Measurements from ENCODE around the gene DMRTC2.

The DMRTC2 gene

GRCh38 chr19:41859213-41859617 is 14.4 kb downstream of the DMRTC2 start:
- ATAC-seq (ENCODE audit: low read depth) (no peak), DNase-seq (ENCODE audit: low spot score in 2 of 2) (no peak)
- Mint-ChIP-seq H3K9me3 (no peaks in the 10 kb centered on the region), H3K27me3 (peaks cover 3% of the 10 kb centered on the region), H3K4me1 (peaks cover 24% of the 10 kb centered on the region), H3K36me3 (peaks cover 13% of the 10 kb centered on the region), H3K27ac (peak overlapping the region; percentile 85), H3K4me3 (peak overlapping the region; percentile 88)

- Mint-ChIP-seq H3K9me3 (no peaks in the 10 kb centered on the region), H3K27me3 (no peaks in the 10 kb centered on the region), H3K27ac (peak within 1 kb of the TSS; percentile 85), H3K36me3 (peaks cover 13% of the 10 kb centered on the region), H3K4me3 (peak within 1 kb of the TSS; percentile 88), H3K4me1 (peaks cover 25% of the 10 kb centered on the region)
- DNase-seq (ENCODE audit: low spot score in 2 of 2) (peak; percentile 98), ATAC-seq (ENCODE audit: low read depth) (peak; percentile 82)
Measured at GRCh38 chr19:41859618-41860418, 15.0 kb downstream of the DMRTC2 start, which contains the start of gene RPS19. Gene RPS19 (plus strand): TSS chr19:41860255. CDS start chr19:41860775, 520 bp downstream.

GRCh38 chr19:41860419-41861115 is 15.7 kb downstream of the DMRTC2 start:
- DNase-seq (ENCODE audit: low spot score in 2 of 2) (no peak), ATAC-seq (ENCODE audit: low read depth) (no peak)
- H3K4me1 Mint-ChIP-seq = peaks cover 25% of the 10 kb centered on the region
- H3K36me3 Mint-ChIP-seq = peaks cover 13% of the 10 kb centered on the region
- H3K9me3 Mint-ChIP-seq = no peaks in the 10 kb centered on the region
- H3K27ac Mint-ChIP-seq = peak overlapping the region; percentile 85
- H3K4me3 Mint-ChIP-seq = peak overlapping the region; percentile 88
- H3K27me3 Mint-ChIP-seq = no peaks in the 10 kb centered on the region

- Mint-ChIP-seq H3K9me3 (no peaks in the 10 kb centered on the region), H3K4me1 (peaks cover 27% of the 10 kb centered on the region), H3K4me3 (peak overlapping the region; percentile 88), H3K27me3 (no peaks in the 10 kb centered on the region), H3K36me3 (peaks cover 13% of the 10 kb centered on the region), H3K27ac (peak overlapping the region; percentile 85)
- no peak for ATAC-seq (ENCODE audit: low read depth)
- no peak for DNase-seq (ENCODE audit: low spot score in 2 of 2)
Measured at GRCh38 chr19:41861116-41861768, 16.4 kb downstream of the DMRTC2 start.

GRCh38 chr19:41861846-41862245 is 17.0 kb downstream of the DMRTC2 start:
- H3K27ac Mint-ChIP-seq = peak overlapping the region; percentile 85
- peaks cover 13% of the 10 kb centered on the region for H3K36me3 Mint-ChIP-seq
- H3K27me3 Mint-ChIP-seq = no peaks in the 10 kb centered on the region
- no peaks in the 10 kb centered on the region for H3K9me3 Mint-ChIP-seq
- ATAC-seq (ENCODE audit: low read depth) (no peak), DNase-seq (ENCODE audit: low spot score in 2 of 2) (no peak)
- peaks cover 30% of the 10 kb centered on the region for H3K4me1 Mint-ChIP-seq
- H3K4me3 Mint-ChIP-seq = peak overlapping the region; percentile 88

GRCh38 chr19:41862445-41862986 is 17.7 kb downstream of the DMRTC2 start:
- H3K4me1 Mint-ChIP-seq = peaks cover 30% of the 10 kb centered on the region

GRCh38 chr19:41863209-41863931 is 18.5 kb downstream of the DMRTC2 start:
- DNase-seq (ENCODE audit: low spot score in 2 of 2) (no peak), ATAC-seq (ENCODE audit: low read depth) (no peak)
- Mint-ChIP-seq H3K27ac (peak overlapping the region; percentile 84), H3K27me3 (no peaks in the 10 kb centered on the region), H3K36me3 (peaks cover 17% of the 10 kb centered on the region), H3K4me1 (peaks cover 37% of the 10 kb centered on the region), H3K9me3 (no peaks in the 10 kb centered on the region), H3K4me3 (peak overlapping the region; percentile 22)

More at GRCh38 chr19:41862445-41862986, 17.7 kb downstream of the DMRTC2 start:
- no peak for ATAC-seq (ENCODE audit: low read depth)
- H3K4me3 Mint-ChIP-seq = peak overlapping the region; percentile 37
- peak overlapping the region; percentile 56 for H3K27ac Mint-ChIP-seq
- H3K36me3 Mint-ChIP-seq = peaks cover 13% of the 10 kb centered on the region
- no peak for DNase-seq (ENCODE audit: low spot score in 2 of 2)
- H3K9me3 Mint-ChIP-seq = no peaks in the 10 kb centered on the region
- H3K27me3 Mint-ChIP-seq = no peaks in the 10 kb centered on the region

- Mint-ChIP-seq H3K4me1 (peaks cover 41% of the 10 kb centered on the region), H3K9me3 (no peaks in the 10 kb centered on the region), H3K27ac (peak overlapping the region; percentile 84), H3K36me3 (peaks cover 17% of the 10 kb centered on the region), H3K4me3 (no peak overlapping the region), H3K27me3 (no peaks in the 10 kb centered on the region)
- DNase-seq (ENCODE audit: low spot score in 2 of 2) (no peak), ATAC-seq (ENCODE audit: low read depth) (no peak)
Measured at GRCh38 chr19:41864374-41864773, 19.5 kb downstream of the DMRTC2 start.

- DNase-seq (ENCODE audit: low spot score in 2 of 2) (no peak), ATAC-seq (ENCODE audit: low read depth) (peak; percentile 34)
- H3K36me3 Mint-ChIP-seq = peaks cover 24% of the 10 kb centered on the region
- peaks cover 47% of the 10 kb centered on the region for H3K4me1 Mint-ChIP-seq
- no peaks in the 10 kb centered on the region for H3K27me3 Mint-ChIP-seq
- H3K27ac Mint-ChIP-seq = peak overlapping the region; percentile 78
- H3K4me3 Mint-ChIP-seq = no peak overlapping the region
- H3K9me3 Mint-ChIP-seq = no peaks in the 10 kb centered on the region
Measured at GRCh38 chr19:41866284-41866683, 21.4 kb downstream of the DMRTC2 start.

- H3K4me3 Mint-ChIP-seq = no peak overlapping the region
- no peak for DNase-seq (ENCODE audit: low spot score in 2 of 2)
- H3K9me3 Mint-ChIP-seq = no peaks in the 10 kb centered on the region
- ATAC-seq (ENCODE audit: low read depth) = no peak
- no peaks in the 10 kb centered on the region for H3K27me3 Mint-ChIP-seq
- peaks cover 20% of the 10 kb centered on the region for H3K36me3 Mint-ChIP-seq
- peak overlapping the region; percentile 93 for H3K27ac Mint-ChIP-seq
- peaks cover 52% of the 10 kb centered on the region for H3K4me1 Mint-ChIP-seq
Measured at GRCh38 chr19:41868120-41868988, 23.5 kb downstream of the DMRTC2 start.

GRCh38 chr19:41868989-41869300 is 24.1 kb downstream of the DMRTC2 start:
- no peak for DNase-seq (ENCODE audit: low spot score in 2 of 2)
- no peak for ATAC-seq (ENCODE audit: low read depth)
- H3K36me3 Mint-ChIP-seq = peaks cover 16% of the 10 kb centered on the region
- peaks cover 49% of the 10 kb centered on the region for H3K4me1 Mint-ChIP-seq
- H3K27ac Mint-ChIP-seq = peak overlapping the region; percentile 93
- H3K9me3 Mint-ChIP-seq = no peaks in the 10 kb centered on the region
- no peak overlapping the region for H3K4me3 Mint-ChIP-seq
- H3K27me3 Mint-ChIP-seq = no peaks in the 10 kb centered on the region

- Mint-ChIP-seq H3K9me3 (no peaks in the 10 kb centered on the region), H3K4me1 (peaks cover 46% of the 10 kb centered on the region), H3K27ac (peak overlapping the region; percentile 93), H3K4me3 (no peak overlapping the region), H3K27me3 (no peaks in the 10 kb centered on the region), H3K36me3 (peaks cover 13% of the 10 kb centered on the region)
- DNase-seq (ENCODE audit: low spot score in 2 of 2) (no peak), ATAC-seq (ENCODE audit: low read depth) (no peak)
Measured at GRCh38 chr19:41869374-41869955, 24.6 kb downstream of the DMRTC2 start.
